Stimulated activated CD8-positive, alpha-beta memory T cell treated with anti-CD3 and anti-CD28 coated beads, Interleukin-12 subunit alpha, Interleukin-12 subunit beta, amount 100 ng/mL, for 4 hours (primary cell): ENCODE measurements around the gene ATP1B3.
A peak's percentile ranks its signal among the peaks of the same experiment; 100 is the strongest.
"Not testable (repeated sequence)": the region's sequence is repeated elsewhere in the genome, so short reads cannot be mapped to it uniquely, and the experiment has no call there.

Experiments used
- DNase-seq: peaks from one replicate; pipeline ENCODE4 v3.0.0-alpha.2; 2020; ENCODE audit warnings: low read depth

Gene ATP1B3

DNA sequence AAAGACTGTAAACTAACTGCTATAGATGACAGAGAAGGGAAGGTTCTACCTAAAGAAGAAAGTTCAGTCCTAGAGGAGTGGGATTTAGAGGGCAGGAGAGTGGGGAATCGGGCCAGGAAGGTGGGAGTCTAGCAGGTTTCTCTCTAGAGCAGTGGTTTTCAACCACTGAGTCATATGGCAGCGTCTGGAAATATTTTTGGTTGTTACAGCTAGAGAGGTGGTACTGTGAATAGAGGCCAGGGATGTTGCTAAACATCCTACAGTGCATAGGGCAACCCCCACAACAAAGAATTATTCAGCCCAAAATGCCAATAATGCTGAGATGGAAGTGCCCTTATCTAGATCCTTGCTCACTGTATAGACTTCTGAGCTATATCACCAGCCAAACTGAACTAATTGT lies 28.7 kb downstream of the ATP1B3 start:
- no peak for DNase-seq

DNA sequence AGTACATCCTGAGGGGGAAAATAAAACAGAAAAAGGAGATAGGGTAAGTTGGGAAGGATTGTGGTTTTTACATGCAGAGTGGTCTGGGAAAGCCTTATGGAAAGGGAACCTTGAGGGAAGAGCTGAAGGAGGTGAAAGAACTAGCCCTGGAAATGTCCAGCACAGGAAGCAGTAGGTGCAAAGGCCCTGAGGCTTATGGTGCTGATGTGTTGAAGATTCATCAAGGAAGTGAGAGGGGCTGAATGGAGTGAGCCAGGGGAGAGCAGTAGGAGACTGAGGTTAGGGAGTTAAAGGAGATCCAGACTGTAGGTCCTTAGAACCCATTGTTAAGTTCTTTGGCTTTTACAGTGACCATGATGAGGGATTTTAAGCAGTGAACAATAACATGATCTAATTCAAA lies 33.0 kb downstream of the ATP1B3 start:
- DNase-seq: no peak

DNA sequence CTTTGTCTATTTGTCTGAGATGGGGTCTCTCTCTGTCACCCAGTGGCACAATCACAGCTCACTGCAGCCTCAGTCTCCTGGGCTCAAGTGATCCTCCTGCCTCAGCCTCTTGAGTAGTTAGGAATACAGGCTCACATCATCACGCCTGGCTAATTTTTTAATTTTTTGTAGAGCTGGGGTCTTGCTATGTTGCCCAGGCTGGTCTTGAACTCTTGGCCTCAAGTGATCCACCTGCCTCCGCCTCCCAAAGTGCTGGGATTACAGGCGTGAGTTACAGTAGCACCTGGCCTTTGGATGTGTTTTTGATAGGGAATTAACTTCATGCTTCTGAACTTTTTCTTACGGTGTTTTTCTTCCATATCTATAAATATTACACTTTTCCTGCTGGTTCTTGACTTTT lies 33.5 kb downstream of the ATP1B3 start:
- DNase-seq: not testable (repeated sequence)

DNA sequence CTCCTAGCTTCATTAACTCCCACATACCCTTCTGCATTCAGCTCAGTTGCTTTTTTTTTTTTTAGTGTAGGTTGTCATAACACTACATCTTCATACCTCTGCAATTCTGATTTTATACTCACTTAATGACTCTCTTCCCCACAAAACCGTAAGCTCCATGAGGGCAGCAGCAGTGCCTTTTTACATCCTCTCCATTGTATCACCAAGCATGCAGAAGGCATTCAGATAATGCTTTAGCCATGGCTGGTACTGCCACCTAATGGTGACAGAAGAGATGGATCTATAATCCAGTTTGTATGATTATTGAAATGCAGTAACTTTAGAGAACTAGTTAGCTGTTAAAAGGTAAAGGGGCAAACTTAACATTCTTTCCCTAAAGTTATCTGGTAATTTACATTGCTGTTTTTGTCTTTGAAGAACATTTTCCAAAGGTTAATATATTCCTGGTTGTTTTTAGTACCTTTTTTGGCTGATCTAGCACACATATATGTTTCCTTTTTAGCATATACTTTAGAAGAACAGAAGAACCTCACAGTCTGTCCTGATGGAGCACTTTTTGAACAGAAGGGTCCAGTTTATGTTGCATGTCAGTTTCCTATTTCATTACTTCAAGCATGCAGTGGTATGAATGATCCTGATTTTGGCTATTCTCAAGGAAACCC lies 36.8 kb downstream of the ATP1B3 start:
- peak; percentile 3 for DNase-seq

DNA sequence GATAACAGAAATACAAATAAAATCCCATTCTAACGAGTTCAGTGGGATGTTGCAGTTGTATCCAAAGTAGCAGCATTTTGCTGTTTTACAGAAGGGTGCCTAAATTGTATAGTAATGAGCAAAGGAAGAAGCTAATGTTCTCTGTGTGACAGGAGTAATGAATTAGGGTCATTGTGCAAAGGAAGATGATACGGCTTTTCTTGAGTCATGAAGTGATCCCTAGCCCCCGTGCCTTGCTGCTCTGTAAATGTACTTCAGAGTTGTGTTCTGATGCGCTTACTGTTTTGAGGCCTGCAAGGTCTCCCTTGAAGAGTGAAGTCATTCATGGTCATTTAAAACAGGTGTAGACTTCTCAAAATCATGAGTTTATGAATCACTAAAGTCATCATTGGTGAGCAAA lies 37.9 kb downstream of the ATP1B3 start:
- no peak for DNase-seq

DNA sequence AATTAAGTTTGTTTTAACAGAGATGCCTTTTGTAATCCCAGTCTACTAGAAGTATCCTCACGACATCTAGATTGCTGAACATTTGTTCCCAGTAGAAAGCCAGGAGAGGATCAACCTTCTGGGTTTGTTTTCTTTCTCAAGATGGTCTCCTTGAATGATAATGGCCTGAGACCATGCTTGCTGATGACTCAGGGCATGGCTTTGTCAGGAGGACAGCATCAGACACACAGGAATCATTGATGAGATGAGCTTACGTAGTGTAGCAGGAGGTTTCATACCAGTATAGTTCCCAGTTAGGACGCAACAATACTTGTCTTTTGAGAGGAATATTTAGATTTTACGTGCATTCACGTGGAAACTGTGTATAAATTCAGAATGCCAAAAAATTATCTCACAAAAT lies 38.6 kb downstream of the ATP1B3 start:
- no peak for DNase-seq

DNA sequence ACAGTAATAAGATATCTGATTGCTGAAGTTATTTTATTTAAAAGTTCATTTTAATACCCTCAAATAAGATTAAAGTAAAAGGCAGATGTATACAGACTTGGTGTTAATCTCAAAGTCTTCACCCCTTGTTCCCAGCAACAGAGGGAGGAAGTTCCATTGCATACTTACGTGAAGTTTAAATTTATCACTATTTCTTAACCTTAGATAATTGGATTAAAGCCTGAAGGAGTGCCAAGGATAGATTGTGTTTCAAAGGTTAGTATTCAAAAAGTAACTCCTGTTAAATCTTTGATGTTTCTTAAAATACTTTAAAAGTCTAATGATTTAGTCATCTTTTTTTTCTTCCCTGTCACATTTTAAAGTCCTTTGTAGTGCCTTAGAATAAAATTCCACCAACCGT lies 39.3 kb downstream of the ATP1B3 start:
- no peak for DNase-seq

DNA sequence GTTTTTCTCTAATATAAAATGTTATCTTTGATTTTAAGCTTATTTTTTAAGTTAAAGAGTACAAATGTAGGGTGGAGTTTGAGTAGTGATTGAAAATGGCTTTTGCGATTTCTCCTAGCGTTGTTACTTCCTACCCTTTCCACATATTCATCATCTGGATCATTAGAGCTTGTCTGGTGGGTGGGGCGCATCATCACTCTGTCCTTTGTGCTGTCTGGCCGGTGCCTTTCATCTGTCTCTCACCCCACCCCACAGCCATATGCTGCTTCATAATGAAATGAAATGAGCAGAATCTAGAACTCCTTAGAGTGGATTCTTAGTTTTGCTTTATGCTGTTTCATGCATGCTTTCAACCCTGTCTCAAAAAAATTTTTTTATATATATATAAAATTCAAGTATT lies 44.3 kb downstream of the ATP1B3 start:
- no peak for DNase-seq

DNA sequence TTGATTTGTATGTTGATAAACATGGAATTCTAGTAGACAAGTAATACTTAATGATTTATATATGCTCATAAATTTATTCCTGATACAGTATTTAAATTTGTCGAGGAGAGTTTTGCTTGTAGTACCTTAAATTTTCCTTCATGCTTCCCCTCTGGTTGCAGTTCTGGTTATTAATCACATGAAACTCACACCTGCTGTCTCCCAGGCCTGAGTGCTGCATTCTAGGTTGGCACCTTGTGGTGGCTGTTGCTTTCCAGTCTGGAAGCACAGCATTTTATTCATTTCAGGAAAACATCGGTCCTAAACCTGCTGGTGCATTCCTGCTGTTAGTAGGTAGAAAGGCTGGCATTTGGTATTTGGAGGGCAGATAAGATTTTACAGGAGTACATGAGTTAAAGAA lies 44.9 kb downstream of the ATP1B3 start:
- DNase-seq: no peak

DNA sequence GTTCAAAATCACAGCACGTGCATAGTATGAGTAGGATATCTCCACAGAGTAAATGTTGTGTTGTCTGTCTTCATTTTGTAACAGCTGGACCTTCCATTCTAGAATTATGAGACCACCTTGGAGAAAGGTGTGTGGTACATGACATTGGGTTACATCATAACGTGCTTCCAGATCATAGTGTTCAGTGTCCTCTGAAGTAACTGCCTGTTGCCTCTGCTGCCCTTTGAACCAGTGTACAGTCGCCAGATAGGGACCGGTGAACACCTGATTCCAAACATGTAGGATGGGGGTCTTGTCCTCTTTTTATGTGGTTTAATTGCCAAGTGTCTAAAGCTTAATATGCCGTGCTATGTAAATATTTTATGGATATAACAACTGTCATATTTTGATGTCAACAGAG lies 49.2 kb downstream of the ATP1B3 start:
- not testable (repeated sequence) for DNase-seq

DNA sequence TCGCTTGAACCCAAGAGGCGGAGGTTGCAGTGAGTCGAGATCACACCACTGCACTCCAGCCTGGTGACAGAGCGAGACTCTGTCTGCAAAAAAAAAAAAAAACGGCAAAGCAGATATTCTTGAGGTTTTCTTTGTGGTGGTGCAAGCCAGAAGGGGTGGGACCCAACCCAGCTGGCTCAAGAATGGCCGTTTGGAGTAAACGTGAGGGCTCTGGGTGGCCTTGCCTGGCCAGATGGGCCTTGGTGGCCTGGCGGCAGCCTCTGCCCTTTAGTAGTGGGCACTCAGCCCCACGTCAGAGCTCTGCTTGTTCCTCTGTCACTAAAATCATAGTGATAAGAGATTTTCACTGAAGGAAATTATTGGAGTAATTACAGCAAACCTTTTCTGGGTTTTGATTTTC lies 50.5 kb downstream of the ATP1B3 start:
- no peak for DNase-seq

DNA sequence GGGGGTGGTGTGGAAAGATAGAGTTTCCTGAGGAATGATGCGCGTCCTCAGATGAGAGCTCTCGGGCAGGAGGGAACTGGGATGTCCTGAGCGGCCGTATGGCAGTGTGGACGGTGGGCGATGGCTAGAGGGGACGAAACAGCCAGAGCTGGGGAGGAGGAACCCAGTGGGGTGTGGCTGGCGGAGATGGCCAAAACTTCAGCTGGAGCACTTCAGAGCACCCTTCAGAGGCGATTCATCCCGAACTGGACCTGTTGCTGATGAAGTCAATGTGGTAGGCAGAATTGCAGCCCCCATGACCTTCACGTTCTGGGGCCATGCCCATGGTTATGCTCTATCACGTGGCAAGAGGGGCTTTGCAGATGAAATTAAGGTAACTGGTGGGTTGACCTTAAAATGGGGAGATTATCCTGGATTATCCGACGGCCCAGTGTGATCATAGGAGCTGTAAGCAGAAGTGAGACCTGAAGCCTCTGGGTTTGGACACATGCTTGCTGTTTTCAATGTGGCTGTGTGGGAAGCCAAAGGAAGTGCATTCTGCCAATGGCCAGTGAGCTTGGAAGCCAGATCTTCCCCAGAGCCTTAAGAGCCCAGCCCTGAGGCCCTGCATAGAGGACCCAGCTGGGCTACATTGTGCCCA lies 52.3 kb downstream of the ATP1B3 start:
- DNase-seq: no peak

DNA sequence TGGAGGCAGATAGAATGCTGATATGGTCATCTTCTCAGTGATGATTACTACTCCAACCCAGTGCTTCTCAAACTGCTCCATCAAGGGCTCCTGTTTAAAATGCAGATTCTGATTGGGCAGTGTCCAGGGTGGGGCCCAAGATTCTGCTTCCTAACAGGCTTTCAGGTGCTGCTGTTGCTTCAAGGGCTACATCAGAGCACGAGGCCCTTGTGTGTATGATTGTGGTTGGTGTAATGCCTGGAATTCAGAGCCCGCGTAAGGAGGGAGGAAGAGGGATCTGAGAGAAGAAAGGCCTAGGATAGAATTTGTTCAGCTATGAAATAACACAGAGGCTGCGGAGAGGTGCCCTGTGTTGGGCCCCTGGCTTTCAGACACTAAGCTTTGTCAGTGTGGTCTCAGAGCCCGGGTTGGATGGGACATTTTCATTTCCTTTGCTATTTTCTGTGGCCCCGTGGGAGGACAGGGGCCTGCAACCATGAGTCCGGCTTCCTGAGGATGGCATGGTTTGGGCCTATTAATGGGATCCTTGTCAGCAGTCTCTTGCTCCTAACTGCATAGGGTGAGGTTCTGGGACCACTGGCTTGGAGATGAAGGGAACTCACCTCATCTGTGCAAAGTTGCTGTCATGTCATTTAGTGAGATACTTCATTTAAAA lies 53.0 kb downstream of the ATP1B3 start:
- no peak for DNase-seq

DNA sequence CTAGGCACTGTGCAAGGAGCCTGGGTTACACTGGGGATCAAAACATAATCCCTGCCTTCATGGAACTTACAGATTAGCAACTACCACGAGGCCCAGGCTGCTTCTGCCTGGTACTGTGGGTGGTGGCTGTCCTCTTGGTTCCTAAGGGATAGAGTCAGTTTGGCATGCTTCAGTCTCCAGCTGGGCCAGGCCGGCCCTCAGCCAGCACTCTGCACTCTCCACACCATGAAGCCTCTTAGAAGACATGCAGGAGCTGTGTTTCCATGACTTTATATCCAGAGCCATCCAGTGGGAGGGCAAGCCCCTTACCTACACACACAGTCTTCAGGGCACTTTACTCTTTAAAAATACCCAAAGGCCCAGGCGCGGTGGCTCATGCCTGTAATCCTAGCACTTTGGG lies 54.4 kb downstream of the ATP1B3 start:
- no peak for DNase-seq

DNA sequence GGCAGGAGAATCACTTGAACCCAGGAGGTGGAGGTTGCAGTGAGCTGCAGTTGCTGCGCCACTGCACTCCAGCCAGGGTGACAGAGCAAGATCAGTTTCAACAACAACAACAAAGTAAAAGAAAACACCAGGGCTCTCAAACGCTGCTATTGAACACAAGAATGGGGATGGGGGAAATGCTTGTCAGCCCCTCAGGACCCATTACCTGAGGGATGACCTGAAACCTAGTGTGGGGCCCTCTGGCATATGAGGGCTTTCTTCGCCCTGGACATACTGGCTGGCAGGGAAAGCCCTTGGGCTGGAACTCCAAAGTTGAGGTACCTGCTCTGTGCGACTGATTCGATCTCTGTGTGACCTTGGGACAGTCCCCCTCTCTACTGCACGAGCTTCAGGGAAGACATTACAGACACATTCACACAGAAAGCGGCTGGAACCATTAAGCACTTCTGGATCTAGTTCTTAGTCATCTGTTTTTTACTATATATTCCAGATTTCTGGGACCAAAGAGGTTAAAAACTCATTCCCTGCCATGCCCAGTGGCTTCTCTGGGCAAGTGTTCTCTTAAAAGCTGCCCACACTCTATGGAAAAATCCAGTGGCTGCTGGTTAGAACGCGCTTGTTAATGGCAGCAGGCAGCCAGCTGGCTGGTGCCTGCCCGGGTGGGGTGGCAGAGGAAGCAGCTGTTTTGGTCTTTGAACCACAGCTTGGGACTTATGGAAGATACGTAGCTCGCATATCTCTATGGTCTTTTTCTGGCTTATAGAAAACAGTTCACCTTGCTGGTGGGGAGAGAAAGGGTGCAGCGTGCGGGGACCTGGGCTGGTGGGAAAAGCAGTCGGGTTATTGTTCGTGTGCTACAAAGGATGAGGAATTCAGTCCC lies 57.2 kb downstream of the ATP1B3 start:
- DNase-seq: no peak

DNA sequence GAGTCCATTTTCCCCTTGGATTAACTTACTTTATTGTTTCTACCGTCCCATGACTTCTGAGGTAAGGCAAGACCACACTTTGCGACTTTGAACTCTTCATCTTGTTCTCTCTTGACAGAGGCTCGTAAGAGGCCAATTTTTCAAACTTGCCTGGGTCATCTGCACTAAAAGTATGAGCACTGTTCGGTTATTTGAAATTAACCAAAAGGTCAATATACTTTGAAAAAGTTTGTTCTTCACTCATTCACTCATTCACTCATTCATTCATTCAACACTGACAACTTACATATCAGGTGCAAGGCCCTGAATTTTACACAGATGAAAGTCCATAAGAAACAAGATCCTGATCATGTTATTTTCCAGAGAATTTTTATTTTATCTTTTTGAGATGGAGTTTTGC lies 57.9 kb downstream of the ATP1B3 start:
- DNase-seq: no peak

DNA sequence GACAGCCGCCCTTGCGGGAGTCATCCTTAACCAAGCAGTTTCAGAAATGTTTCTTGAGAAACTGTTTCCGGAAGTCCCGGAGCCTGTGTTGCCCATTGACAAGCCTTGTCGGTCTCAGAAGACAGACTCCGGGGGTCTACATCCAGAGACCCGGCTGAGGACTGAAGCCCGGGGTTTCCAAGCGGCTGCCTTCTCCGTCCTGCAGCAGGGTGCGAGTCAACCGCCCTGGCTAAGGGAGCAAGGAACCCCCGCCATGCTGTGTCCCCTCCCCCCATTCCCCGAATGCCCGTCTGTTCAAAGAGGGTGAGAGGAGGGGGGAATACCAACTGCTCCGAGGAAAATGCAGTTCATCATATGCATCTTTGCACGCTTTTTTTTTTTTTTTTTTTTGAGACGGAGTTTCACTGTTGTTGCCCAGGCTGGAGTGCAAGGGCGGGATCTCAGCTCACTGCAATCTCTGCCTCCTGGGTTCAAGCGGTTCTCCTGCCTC lies 61.6 kb downstream of the ATP1B3 start:
- no peak for DNase-seq

DNA sequence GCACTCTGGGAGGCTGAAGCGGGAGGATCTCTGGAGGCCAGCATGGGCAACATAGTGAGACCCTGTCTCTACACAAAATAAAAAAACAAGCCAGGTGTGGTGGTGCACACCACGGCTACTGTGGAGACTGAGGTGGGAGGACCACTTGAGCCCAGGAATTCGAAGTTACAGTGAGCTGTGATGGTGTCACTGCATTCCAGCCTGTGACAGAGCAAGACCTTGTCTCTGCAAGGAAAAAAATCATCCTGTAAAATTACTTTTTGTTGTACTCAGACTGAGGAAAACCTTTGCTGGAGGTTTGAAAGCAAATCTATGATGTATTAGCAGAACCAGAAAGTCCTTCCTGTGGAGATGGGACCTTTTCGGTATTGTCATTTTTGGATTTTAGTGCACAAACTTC lies 63.3 kb downstream of the ATP1B3 start:
- DNase-seq: no peak

DNA sequence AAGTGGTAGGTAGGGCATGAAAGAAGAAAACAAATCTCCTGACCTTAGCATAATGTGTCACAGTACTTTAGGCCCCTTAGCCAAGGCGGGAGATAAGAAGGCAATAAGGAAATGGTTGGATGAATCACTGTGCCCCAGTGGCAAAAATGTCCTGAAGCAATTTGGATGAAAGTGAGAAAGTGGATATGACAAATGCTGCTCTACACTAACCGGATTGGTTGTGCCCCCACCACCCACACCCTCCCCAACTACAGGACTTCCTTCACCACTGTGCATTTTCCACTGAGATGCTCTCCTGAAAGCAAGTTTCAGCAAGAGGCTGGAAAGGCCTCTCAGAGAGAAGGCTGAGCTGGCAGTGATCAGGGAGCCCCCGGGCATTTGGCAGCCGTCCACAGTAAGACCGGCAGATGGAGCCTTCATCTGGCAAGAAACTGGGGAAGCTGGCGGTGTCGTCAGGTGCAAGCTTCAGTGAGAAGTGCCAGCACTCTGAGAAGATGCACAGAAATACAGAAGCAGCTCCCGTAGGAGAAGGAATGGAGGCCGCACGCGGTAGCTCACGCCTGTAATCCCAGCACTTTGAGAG lies 63.8 kb downstream of the ATP1B3 start:
- DNase-seq: no peak

DNA sequence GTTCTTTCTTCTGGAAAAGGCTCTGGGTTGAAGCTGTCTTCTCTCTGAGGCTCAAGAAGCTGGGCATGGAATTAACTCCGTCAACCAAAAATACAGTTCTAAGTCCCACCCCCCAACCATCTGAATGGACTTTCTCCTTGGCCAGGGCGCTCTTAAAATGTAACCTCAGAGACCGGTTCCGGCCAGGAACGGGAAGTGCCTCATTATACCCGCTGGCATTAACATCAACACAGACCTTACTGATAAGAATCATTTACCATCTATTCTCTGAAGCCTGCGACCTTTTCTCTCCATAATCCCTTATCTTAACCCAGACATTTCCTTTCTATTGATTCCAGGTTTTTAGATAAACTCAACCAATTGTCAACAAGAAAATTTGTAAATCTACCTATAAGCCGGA lies 64.7 kb downstream of the ATP1B3 start:
- DNase-seq: no peak

DNA sequence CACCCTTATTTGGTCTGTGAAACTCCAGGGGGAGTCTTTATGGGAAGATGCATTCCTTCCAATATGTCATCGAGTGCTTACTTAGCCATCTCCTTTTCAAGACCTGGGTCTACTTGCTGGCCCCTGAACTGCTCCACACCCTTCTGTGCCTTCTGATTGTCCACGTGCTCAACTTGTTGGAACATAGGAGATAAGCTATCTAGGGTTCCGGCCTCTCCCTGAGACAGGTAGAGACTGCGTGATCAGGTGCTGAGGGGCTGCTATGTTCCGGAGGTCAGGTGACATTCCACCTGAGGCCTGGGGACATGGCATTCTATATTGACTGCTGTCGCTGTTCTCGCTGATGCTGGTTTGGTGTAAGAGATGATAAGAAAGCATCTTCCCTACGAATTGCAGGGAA lies 65.6 kb downstream of the ATP1B3 start:
- no peak for DNase-seq
